ENCODE data around the gene CALR.
A peak's percentile ranks its signal among the peaks of the same experiment; 100 is the strongest.
"Not testable (repeated sequence)": the region's sequence is repeated elsewhere in the genome, so short reads cannot be mapped to it uniquely, and the experiment has no call there.

Gene CALR

GRCh38 chr19:12937927-12938778 is at the start of gene CALR:
Gene CALR, plus strand, starts transcription at chr19:12938609. Its CDS starts 71 bp downstream, at chr19:12938680.
- peak; percentile 61; the same call in 1 of the 2 replicates for TF ChIP-seq PATZ1 (CRISPR knock-in tag; IDR thresholded peaks at IDR 0.05; ENCODE audit: borderline replicate concordance)
- no peak for TF ChIP-seq TOX (CRISPR knock-in tag; IDR thresholded peaks at IDR 0.05; ENCODE audit: borderline replicate concordance)
- peak; percentile 93 for ATAC-seq

GRCh38 chr19:12890299-12890786 is 48.1 kb upstream of the CALR start:
- 0 out of 2 replicates have a peak, but pooled peaks have one; percentile 67 for TF ChIP-seq ARNTL (CRISPR knock-in tag; IDR thresholded peaks at IDR 0.05; ENCODE audit: borderline replicate concordance, low read depth)
- not testable (repeated sequence) for ATAC-seq

GRCh38 chr19:12890787-12891552 is 47.4 kb upstream of the CALR start, which contains the start of gene GCDH:
Gene GCDH, plus strand, starts transcription at chr19:12891160. Its CDS starts 145 bp downstream, at chr19:12891305.
- peak; percentile 98 for ATAC-seq

GRCh38 chr19:12891553-12892021 is 46.8 kb upstream of the CALR start:
- ATAC-seq = no peak
- TF ChIP-seq CREB5 (CRISPR knock-in tag; IDR thresholded peaks at IDR 0.05; ENCODE audit: low read depth) = no peak
- no peak for TF ChIP-seq ZFP3 (CRISPR knock-in tag; IDR thresholded peaks at IDR 0.05)
- TF ChIP-seq SNAI2 (CRISPR knock-in tag; IDR thresholded peaks at IDR 0.05) = no peak
- no peak for TF ChIP-seq ZFP30 (CRISPR knock-in tag; IDR thresholded peaks at IDR 0.05)
- TF ChIP-seq PPARA (CRISPR knock-in tag; IDR thresholded peaks at IDR 0.05; ENCODE audit: borderline replicate concordance) = no peak
- TF ChIP-seq ZNF565 (CRISPR knock-in tag; conservative IDR thresholded peaks at IDR 0.05; ENCODE audit: low read depth) = no peak
- TF ChIP-seq PATZ1 (CRISPR knock-in tag; IDR thresholded peaks at IDR 0.05; ENCODE audit: borderline replicate concordance) = no peak
- no peak for TF ChIP-seq ARNTL (CRISPR knock-in tag; IDR thresholded peaks at IDR 0.05; ENCODE audit: borderline replicate concordance, low read depth)
- TF ChIP-seq ISL1 (CRISPR knock-in tag; IDR thresholded peaks at IDR 0.05) = no peak
- no peak for TF ChIP-seq RARB (CRISPR knock-in tag; IDR thresholded peaks at IDR 0.05)
- TF ChIP-seq ZC3H10 (CRISPR knock-in tag; IDR thresholded peaks at IDR 0.05) = no peak
- no peak for TF ChIP-seq ZNF70 (CRISPR knock-in tag; IDR thresholded peaks at IDR 0.05)
- TF ChIP-seq ZNF8 (CRISPR knock-in tag; IDR thresholded peaks at IDR 0.05) = no peak
- TF ChIP-seq ESRRG (CRISPR knock-in tag; IDR thresholded peaks at IDR 0.05) = no peak
- no peak for TF ChIP-seq POU6F1 (CRISPR knock-in tag; IDR thresholded peaks at IDR 0.05; ENCODE audit: borderline replicate concordance, low read depth)
- no peak for TF ChIP-seq TOX (CRISPR knock-in tag; IDR thresholded peaks at IDR 0.05; ENCODE audit: borderline replicate concordance)
- TF ChIP-seq CSDC2 (CRISPR knock-in tag; IDR thresholded peaks at IDR 0.05) = no peak

More at GRCh38 chr19:12890787-12891552, 47.4 kb upstream of the CALR start, which contains the start of gene GCDH:
- no peak for TF ChIP-seq ZNF565 (CRISPR knock-in tag; conservative IDR thresholded peaks at IDR 0.05; ENCODE audit: low read depth)
- no peak for TF ChIP-seq PATZ1 (CRISPR knock-in tag; IDR thresholded peaks at IDR 0.05; ENCODE audit: borderline replicate concordance)
- TF ChIP-seq TOX (CRISPR knock-in tag; IDR thresholded peaks at IDR 0.05; ENCODE audit: borderline replicate concordance) = no peak
- TF ChIP-seq ZFP3 (CRISPR knock-in tag; IDR thresholded peaks at IDR 0.05) = no peak
- no peak for TF ChIP-seq RARB (CRISPR knock-in tag; IDR thresholded peaks at IDR 0.05)
- TF ChIP-seq BACH2 (CRISPR knock-in tag; IDR thresholded peaks at IDR 0.05; ENCODE audit: borderline replicate concordance) = no peak
- no peak for TF ChIP-seq ISL1 (CRISPR knock-in tag; IDR thresholded peaks at IDR 0.05)
- no peak for TF ChIP-seq PPARA (CRISPR knock-in tag; IDR thresholded peaks at IDR 0.05; ENCODE audit: borderline replicate concordance)
- TF ChIP-seq CSDC2 (CRISPR knock-in tag; IDR thresholded peaks at IDR 0.05) = no peak
